DMS 273 (cell line): ENCODE data around the gene SVOP.
"Not testable (repeated sequence)": the region's sequence is repeated elsewhere in the genome, so short reads cannot be mapped to it uniquely, and the experiment has no call there.

Experiments
- DNase-seq: peaks from one replicate; lab custom pipeline; 2025; ENCODE audit not compliant: unreplicated experiment; lab: John Stamatoyannopoulos, UW

The SVOP gene

DNA sequence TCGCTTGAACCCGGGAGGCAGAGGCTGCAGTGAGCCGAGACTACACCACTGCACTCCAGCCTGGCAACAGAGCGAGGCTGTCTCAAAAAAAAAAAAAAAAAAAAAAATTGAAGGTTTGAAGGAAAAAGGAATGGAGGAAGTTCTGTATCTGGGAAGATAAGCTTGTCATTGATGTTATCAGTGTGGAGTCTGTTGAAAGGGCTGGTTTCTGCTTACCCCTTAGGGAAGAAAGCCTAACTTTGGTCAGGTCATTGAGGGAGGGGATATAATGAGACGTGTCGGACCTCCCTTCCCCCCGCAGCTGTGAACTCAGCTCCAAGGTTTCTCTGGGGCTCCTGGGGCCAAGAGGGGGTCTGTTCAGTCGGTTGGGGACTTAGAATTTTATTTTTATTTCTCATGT lies 124.5 kb downstream of the SVOP start:
- no peak for DNase-seq

DNA sequence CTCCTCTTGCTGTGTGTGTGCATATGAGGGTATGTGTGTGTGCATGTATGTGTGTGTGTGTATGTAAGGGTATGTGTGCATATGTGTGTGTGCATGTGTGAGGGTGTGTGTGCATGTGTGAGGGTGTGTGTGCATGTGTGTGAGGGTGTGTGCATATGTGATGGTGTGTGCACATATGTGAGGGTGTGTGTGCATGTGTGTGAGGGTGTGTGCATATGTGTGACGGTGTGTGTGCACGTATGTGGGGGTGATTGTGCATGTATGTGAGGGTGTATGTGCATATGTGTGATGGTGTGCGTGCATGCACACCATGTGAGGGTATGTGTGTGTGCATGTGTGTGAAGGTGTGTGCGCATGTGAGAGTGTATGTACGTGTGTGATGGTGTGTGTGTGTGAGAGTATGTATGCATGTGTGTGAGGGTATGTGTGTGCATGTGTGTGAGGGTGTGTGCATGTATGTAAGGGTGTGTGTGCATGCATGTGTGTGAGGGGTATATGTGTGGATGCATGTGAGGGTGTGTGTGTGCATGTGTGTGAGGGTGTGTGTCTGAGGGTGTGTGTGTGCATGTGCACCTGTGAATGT lies 125.6 kb downstream of the SVOP start:
- no peak for DNase-seq

DNA sequence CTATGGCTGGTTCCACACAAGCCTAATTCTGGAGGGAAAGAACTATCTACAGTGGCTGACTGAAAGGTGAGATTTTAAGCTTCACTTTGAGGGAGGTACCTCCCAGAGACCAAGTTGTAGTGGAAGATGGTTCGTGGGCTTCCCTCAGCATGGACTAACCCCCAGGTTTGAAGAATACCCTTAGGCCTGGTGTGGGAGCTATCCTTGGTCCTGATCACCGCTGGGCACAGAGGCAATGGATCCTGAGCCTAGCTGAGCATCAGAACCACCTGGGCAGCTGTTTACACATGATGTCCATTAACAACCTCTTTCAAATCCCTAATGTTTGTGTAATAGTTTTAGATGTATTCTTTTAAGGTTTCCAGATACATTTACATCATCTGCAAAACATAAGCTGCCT lies 130.7 kb downstream of the SVOP start:
- DNase-seq = peak; percentile 12

DNA sequence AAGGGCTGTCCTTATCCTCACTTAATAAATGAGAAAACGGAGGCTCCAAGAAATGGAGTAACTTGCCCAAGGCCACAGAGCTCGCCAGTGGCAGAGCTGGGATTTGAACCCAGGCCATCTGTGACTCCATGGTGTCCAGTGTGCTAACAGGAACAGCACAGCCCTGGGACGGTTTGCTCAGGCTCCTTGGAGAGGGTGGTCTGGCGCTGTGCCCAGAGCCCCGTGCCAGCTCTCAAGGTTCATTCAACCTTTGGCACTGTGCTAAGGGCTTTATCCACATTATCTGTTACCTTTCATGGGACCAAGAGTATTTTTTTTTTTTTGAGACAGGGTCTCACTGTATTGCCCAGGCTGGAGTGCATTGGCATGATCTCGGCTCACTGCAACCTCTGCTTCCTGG lies 132.8 kb downstream of the SVOP start:
- DNase-seq = peak; percentile 13

DNA sequence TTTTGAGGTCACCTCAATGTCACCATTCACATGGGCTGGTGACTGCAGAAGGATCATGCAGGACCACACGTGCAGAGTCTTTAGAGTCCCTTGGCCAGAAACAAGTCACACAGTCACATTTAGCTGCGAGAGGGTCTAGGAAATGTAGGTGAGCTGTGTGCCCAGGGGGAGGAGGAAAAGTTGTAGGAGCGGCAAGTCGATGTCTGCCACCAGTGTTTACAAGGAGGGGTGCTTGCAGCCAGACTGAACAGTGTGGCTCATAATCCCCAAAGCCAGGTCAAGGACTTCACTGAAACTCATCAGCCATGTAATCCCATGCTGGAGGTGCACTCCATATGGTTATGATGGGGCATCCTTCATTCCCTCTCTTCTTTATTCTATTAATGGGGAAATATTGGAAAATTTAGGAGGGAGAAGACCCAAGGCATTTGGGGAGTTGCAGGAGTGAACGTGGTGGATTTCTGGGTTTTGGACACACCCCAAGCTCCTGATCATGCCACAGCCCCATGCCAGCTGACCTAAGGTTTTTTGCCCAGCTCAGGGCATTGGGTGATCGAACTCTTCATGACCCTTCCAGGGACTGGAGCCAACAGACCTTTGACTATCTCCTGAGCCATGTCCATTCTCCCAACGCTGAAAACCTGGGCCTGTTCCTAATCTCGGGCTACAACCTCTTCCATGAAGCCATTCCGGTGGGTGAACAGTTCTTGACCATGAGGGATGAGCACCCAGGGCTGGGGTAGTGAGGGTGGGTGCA lies 133.8 kb downstream of the SVOP start:
- DNase-seq = no peak

DNA sequence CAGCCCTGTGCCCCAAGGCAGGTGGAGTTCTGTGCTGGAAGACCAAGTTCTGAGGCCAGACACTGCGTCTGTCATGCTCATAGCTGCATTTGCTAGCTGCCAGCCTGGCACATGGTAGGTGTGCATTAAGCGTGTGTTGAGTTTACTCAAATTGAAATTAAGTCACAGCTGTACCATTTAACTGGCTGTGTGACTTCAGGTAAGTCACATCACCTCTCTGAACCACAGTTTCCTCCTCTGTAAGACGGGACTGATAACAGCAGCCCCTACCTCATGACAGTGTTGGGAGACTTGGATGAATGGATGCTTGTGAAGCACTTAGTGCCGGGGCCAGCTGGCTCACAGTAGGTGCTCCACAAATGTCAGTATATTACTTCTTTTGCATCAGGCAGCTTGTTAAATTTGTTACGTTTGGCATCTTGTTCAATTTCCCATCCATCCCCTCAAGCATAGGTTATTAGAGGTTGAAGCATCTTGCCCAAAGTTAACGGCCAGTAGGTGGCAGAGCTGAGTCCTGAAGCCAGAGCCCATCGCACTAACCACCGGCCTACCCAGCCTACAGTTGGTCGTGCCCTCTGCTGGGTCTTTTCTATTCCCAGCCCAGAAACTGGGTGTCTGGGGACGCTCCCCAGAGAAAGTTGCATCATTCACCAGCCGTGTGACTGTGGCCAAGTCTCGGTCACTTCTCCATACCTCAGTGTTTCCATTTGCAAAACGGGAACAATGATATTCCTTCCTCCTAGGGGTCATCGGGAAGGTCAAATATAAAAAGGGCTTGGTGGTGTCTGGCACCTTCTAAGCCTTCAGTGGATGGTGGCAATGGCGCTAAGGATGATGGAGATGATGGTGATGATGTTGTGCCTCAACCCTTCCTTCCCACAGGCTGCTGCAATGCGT lies 136.5 kb downstream of the SVOP start:
- DNase-seq = peak; percentile 55

DNA sequence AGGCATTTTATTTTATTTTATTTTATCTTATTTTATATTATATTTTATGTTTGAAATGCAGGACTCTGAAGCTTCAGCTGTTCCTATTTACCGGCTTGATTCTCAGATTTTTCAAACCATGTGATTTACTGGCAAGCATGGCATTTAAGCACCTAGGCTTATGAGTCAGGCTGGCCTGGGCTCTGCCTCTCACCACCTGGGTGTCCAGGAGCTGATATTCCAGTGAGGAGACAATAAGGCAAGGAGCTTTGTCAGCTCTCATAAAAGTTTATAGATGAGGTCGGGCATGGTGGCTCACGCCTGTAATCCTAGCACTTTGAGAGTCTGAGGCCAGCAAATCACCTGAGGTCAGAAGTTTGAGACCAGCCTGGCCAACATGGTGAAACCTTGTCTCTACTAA lies 138.9 kb downstream of the SVOP start:
- no peak for DNase-seq

DNA sequence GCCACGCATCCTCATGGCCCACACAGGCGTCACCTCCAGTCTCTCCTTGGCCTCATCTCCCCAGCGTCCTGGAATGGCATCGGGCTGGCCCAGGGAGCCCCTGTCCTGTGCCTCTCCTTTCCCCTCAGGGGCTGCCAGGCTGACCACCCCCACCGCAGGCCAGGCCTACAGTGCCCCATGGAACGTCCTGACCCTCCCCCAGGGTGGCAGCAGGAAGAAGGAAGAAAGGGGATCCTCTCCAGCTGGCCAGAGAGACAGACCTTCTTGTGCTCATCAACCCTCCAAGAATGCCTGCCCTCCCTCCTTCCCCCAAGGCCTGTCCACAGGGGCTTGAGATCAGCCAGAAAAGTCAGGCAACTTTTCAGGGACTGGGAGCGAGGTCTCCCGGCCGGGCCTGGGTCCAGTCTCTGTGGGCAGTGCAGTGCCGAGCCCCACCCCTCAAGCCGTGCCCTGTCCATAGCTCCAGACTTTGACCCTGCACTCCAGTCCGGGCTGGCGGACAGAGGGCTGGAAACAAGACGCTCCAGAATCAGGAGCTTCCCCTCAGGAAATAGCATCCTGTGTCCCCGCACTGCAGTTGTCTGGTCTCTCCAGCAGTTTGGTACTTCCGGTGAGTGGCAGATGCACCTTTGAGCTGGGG lies 141.1 kb downstream of the SVOP start, which contains the start of gene DAO:
Gene DAO (plus strand): TSS at position 478 of the 640 bp plus-strand sequence. CDS start 4,915 bp downstream, outside the sequence.
- DNase-seq = no peak

DNA sequence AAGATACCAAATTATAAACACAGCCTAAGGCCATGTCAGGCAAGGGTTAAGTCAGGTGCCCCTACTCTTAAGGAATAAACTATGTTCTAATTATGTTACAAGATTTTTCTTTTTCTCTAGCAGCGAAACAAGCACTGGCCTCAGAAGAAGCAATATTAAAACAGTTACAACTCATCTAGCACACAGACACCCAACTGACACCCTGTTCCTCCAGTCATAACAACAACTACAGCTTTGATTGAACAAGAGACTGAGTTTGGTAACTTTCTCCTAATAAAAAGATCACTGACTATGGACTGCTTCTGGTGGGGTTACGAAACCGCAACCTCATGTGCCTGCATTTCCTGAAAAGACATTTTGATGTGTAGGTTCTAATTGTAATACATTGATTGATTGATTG lies 144.3 kb downstream of the SVOP start:
- DNase-seq = no peak

DNA sequence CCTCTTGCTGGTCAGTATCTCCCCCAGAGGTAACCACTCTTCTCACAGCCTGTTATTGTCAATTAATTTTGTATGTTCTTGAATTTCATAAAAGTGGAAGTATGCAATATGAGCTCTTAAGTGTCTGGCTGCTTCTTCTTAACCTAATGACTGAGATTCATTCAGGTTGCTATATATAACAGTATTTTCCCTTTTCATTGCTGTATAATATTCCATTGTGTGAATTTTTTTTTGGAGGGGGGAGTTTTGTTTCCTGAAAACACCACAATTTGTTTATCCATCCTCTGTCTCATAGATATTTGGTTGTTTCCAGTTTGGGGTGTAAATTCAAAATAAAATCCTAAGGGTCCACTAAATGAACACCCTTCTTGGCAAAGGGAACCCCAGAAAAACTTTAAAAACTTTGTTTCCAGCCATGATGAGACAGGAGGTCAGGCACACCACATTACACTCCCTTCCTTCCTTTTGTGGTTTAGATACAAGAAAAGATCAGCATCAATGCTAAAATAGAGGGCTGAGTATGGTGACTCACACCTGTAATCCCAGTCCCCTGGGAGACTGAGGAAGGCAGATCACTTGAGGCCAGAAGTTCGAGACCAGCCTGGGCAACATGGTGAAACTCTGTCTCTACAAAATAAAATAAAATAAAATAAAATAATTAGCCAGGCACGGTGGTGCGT lies 145.0 kb downstream of the SVOP start:
- no peak for DNase-seq

DNA sequence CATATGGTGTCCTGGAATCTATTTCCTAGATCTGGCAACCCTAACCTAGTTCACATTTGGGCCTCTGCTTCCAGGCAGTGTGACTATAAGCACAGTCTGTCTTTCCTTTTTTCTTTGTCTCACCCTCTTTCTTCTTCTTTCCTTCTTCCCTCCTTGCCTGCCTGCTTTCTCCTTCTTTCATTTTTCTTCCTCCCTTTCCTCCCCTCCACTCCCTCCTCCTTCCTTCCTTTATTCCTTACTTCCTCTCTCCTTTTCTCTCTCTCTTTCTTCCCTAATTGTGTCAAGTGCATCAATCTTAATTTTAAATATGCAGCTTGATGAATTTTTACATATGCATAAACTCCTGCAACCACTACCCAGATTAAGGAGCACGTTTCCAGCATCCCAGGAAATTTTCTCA lies 145.6 kb downstream of the SVOP start:
- no peak for DNase-seq

DNA sequence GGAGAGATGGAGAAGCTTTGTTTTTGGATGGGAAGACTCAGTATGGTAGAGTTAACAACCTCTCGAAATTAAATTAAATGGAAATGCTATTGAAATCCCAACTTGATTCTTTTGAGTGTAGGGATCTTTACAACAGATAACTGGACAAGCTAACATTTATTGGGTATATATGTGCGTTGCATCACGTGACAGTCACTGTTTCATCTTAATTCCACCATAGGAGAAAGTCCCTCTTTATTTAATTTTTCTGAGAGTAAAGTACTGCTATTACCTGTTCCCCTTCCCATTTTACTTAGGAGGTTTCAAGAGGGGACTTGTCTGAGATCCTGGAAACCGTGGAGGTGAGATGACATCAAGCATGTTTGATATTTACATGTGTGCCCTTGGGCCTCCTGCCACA lies 152.1 kb downstream of the SVOP start:
- no peak for DNase-seq

DNA sequence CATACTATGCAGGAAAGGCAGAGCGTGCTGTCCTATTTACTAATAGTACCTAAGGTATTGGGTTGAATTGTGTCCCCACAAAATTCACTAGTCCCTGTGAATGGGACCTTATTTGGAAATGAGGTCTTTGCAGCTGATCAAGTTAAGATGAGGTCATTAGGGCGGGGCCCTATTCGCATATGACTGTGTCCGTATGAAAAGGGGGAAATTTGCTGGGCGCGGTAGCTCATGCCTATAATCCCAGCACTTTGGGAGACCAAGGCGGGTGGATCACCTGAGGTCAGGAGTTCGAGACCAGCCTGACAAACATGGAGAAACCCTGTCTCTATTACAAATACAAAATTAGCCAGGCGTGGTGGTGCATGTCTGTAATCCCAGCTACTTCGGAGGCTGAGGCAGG lies 154.8 kb downstream of the SVOP start:
- not testable (repeated sequence) for DNase-seq

DNA sequence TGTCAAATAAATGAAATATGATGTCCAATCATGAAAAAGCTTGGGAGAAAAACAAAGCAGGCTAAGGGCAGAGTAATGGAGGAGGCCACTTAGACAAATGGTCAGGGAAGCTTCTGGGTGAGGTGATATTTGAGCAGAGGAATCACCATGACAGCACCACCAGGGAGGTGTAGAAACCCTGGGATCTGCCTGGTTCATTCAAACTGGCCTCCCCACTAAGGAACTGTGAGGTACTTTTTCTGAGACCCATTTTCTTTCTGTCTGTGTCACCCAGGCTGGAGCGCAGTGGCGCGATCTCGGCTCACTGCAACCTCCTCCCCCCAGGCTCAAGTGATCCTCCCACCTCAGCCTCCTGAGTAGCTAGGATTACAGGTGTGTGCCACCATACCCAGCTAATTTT lies 155.7 kb downstream of the SVOP start:
- no peak for DNase-seq

DNA sequence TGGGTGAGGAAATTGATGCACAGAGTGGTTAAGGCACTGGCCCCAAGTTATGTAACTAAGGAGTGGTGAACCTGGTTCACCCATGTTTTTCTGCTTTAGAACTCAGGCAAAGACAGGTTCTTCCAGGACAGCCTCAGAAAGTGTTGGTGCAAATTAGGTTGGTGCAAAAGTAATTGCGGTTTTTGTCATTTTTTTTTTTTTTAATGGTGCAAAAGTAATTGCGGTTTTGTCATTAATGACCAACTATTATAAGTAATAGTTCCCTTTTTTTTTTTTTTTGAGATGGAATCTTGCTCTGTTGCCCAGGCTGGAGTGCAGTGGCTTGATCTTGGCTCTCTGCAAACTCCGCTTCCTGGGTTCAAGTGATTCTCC lies 158.3 kb downstream of the SVOP start:
- DNase-seq = no peak

DNA sequence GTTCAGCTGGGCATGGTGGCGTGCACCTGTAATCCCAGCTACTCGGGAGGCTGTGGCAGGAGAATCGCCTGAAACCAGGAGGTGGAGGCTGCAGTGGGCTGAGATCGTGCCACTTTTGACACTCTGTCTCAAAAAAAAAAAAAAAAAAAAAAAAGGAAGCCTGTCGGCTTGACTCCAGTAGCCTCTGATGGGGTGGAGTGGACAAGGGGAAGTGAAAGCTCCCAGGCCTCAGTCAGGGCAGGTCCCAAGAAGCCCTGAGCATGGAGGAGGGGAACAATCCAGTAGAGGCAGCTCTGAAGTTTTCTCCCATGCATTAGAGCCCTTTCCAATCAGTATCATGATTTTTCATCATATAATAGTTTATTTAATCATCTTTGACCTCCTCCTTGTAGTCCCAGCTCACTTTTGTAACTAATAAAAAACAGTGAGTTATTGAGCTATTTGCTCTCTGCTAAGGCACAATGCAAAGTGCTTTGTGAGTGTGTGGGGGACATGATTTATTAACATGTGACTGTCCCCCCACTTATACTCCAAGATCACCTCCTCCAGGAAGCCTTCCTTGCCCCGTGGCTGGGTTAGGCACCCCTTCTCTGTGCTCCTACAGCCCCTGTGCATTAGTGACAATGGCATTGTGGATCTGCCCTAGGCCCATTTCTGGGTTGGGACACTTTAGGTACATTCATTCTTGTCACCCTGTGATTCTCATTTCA lies 158.8 kb downstream of the SVOP start:
- DNase-seq = no peak

DNA sequence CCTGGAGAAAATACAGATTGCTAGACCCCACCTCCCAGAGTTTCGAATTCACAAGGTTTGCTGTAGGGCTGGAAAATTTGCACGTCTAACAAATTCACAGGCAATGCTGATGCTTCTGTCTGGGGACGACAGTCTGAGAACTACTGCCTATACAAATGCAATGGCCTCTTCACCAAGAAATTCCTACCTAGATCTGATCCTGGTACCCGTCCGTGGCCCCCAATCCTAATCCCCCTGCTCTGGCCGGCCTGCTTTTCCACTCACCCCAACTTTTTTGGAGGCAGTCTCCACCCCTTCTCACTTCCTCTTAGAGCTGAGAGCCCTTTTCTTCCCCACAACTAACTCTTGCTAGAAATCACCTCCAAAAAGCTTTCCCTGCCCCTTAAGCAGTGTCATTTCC lies 160.4 kb downstream of the SVOP start:
- DNase-seq = no peak

DNA sequence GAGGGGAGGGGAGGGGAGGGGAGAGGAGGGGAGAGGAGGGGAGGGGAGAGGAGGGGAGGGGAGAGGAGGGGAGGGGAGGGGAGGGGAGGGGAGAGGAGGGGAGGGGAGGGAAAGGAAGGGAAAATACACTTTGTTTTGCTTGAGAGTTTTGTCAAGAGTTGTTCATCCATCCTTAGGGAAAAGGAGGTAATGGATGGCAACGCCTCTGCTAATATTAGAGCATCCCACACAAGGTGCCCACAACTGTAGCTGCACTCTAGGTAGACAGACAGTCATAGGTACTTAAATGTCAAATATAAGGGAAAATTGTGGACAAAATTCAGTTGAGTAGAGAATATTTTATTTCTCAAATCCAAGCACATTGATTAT lies 161.0 kb downstream of the SVOP start:
- no peak for DNase-seq

DNA sequence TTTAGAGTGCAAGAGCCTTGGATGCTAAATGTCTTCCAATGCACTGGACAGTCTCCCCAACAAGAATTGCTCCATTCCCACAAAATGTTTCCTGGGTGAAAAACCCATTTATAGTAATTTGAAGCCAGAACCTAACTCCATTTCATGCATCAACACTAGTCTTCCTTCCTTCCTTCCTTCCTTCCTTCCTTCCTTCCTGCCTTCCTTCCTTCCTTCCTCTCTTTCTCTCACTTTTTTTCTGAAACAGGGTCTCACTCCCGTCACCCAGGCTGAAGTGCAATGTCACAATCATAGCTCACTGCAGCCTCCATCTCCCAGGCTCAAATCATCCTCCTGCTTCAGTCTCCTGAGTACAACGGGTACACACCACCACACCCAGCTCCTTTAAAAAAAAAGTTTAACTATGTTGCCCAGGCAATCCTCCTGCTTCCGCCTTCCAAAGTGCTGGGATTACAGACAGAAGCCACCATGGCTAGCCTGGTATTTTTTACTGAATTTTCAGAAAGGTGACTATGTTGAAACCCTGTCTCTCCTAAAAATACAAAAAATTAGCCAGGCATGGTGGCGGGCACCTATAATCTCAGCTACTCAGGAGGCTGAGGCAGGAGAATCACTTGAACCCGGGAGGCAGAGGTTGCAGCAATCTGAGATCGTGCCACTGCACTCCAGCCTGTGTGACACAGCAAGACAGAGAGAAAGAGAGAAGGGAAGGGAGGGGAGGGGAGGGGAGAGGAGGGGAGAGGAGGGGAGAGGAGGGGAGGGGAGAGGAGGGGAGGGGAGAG lies 161.5 kb downstream of the SVOP start:
- not testable (repeated sequence) for DNase-seq
